WTC11 (cell line): Measurements from ENCODE around the gene PSEN2.

Source experiments
- CREB1 ChIP-seq: sonication (generic); formaldehyde crosslinking; IDR thresholded peaks from 2 replicates; pipeline ENCODE4 v1.8.0; 2023; ENCODE audit warnings: mild to moderate bottlenecking, missing genetic modification reagents
- ELF4 ChIP-seq: sonication (generic); formaldehyde crosslinking; IDR thresholded peaks from 2 replicates; pipeline ENCODE4 v1.8.1; 2022; ENCODE audit warnings: low read depth, mild to moderate bottlenecking, moderate library complexity, missing genetic modification reagents
- ESRRA ChIP-seq: sonication (generic); formaldehyde crosslinking; IDR thresholded peaks from 2 replicates; pipeline ENCODE4 v1.8.1; 2022; ENCODE audit warnings: mild to moderate bottlenecking, missing genetic modification reagents, borderline replicate concordance
- NR3C1 ChIP-seq: sonication (generic); formaldehyde crosslinking; conservative IDR thresholded peaks from 2 replicates; pipeline ENCODE4 v1.8.1; 2023; ENCODE audit warnings: low read depth, mild to moderate bottlenecking, missing genetic modification reagents
- SMAD4 ChIP-seq: sonication (generic); formaldehyde crosslinking; IDR thresholded peaks from 2 replicates; pipeline ENCODE4 v1.8.0; 2022; ENCODE audit warnings: mild to moderate bottlenecking, missing genetic modification reagents
- SP1 ChIP-seq: sonication (generic); formaldehyde crosslinking; conservative IDR thresholded peaks from 2 replicates; pipeline ENCODE4 v1.8.1; 2022; ENCODE audit warnings: missing genetic modification reagents
- ZNF138 ChIP-seq: sonication (generic); formaldehyde crosslinking; conservative IDR thresholded peaks from 2 replicates; pipeline ENCODE4 v1.8.1; 2022; ENCODE audit warnings: mild to moderate bottlenecking, moderate library complexity, missing genetic modification reagents
- TF ChIP-seq, protein P1 (sequence below): fragments of 200-600 bp; IDR thresholded peaks from 2 replicates; pipeline ENCODE4 v1.8.0; 2022; ENCODE audit warnings: antibody characterized with exemption
- TF ChIP-seq, protein P2 (sequence below): sonication (generic); formaldehyde crosslinking; IDR thresholded peaks from 2 replicates; pipeline ENCODE4 v1.8.1; 2022; ENCODE audit warnings: low read depth, missing genetic modification reagents, borderline replicate concordance
- TF ChIP-seq, protein P3 (sequence below): sonication (generic); formaldehyde crosslinking; IDR thresholded peaks from 2 replicates; pipeline ENCODE4 v1.8.1; 2023; ENCODE audit warnings: mild to moderate bottlenecking, missing genetic modification reagents
- TF ChIP-seq, protein P4 (sequence below): sonication (generic); formaldehyde crosslinking; IDR thresholded peaks from 2 replicates; pipeline ENCODE4 v1.8.0; 2022; ENCODE audit warnings: mild to moderate bottlenecking, missing genetic modification reagents
- TF ChIP-seq, protein P5 (sequence below): sonication (generic); formaldehyde crosslinking; IDR thresholded peaks from 2 replicates; pipeline ENCODE4 v1.8.0; 2022; ENCODE audit warnings: mild to moderate bottlenecking, missing genetic modification reagents
- TF ChIP-seq, protein P6 (sequence below): fragments of 250-450 bp; sonication (Bioruptor Pico); IDR thresholded peaks from 2 replicates; pipeline ENCODE4 v2.1.2; 2022; ENCODE audit warnings: mild to moderate bottlenecking, moderate library complexity
- TF ChIP-seq, protein P7 (sequence below): sonication (generic); formaldehyde crosslinking; IDR thresholded peaks from 2 replicates; pipeline ENCODE4 v1.8.0; 2023; ENCODE audit warnings: missing genetic modification reagents

DNA sequence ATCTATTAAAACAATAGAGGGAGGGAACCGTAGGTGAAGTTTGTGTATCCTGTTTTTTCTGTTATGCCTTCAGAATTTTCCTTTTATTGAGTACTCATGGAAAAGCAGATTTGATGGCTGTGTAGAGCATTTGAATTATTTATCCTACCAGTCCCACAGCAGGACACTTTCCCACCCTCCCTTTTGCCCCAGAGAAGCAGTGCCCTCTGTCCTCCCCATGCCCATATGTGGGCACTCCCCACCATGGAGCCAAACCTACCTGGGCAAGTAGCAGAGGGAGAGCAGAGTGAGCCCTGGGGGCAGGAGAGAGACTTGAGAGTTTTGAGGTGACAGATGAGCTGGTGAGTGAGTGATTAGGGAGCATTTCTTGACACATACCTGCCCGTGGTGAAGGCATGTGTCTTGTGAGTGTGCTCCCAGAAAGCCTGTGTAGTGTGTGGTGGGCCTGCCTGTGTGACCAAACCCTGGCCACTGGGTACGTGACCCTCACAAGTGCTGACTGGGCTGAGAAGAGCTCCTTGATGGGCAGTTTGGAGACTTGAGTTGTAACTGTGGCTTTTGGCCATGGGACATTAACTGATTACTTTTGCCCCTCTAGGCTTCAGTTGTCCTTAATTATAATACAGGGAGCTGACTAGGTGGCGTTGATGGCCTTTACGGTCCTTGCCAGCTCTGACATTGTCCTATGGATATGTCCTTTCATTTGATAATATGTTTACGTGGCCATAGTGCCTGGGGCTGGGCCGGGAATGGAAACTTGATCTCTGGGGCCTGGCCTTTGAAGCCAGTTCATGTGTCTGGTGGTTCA, 3.6 kb downstream of the PSEN2 start:
- TF ChIP-seq, protein P1, sequence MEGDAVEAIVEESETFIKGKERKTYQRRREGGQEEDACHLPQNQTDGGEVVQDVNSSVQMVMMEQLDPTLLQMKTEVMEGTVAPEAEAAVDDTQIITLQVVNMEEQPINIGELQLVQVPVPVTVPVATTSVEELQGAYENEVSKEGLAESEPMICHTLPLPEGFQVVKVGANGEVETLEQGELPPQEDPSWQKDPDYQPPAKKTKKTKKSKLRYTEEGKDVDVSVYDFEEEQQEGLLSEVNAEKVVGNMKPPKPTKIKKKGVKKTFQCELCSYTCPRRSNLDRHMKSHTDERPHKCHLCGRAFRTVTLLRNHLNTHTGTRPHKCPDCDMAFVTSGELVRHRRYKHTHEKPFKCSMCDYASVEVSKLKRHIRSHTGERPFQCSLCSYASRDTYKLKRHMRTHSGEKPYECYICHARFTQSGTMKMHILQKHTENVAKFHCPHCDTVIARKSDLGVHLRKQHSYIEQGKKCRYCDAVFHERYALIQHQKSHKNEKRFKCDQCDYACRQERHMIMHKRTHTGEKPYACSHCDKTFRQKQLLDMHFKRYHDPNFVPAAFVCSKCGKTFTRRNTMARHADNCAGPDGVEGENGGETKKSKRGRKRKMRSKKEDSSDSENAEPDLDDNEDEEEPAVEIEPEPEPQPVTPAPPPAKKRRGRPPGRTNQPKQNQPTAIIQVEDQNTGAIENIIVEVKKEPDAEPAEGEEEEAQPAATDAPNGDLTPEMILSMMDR: no peak
- TF ChIP-seq SMAD4 (no peak), CREB1 (CRISPR knock-in tag) (no peak), ELF4 (CRISPR knock-in tag) (no peak), NR3C1 (CRISPR knock-in tag) (no peak), ZNF138 (CRISPR knock-in tag) (no peak), ESRRA (CRISPR knock-in tag) (no peak), SP1 (CRISPR knock-in tag) (no peak)
- TF ChIP-seq, protein P2, sequence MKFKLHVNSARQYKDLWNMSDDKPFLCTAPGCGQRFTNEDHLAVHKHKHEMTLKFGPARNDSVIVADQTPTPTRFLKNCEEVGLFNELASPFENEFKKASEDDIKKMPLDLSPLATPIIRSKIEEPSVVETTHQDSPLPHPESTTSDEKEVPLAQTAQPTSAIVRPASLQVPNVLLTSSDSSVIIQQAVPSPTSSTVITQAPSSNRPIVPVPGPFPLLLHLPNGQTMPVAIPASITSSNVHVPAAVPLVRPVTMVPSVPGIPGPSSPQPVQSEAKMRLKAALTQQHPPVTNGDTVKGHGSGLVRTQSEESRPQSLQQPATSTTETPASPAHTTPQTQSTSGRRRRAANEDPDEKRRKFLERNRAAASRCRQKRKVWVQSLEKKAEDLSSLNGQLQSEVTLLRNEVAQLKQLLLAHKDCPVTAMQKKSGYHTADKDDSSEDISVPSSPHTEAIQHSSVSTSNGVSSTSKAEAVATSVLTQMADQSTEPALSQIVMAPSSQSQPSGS (CRISPR knock-in tag): no peak
- TF ChIP-seq, protein P3, sequence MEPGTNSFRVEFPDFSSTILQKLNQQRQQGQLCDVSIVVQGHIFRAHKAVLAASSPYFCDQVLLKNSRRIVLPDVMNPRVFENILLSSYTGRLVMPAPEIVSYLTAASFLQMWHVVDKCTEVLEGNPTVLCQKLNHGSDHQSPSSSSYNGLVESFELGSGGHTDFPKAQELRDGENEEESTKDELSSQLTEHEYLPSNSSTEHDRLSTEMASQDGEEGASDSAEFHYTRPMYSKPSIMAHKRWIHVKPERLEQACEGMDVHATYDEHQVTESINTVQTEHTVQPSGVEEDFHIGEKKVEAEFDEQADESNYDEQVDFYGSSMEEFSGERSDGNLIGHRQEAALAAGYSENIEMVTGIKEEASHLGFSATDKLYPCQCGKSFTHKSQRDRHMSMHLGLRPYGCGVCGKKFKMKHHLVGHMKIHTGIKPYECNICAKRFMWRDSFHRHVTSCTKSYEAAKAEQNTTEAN (CRISPR knock-in tag): no peak
- TF ChIP-seq, protein P4, sequence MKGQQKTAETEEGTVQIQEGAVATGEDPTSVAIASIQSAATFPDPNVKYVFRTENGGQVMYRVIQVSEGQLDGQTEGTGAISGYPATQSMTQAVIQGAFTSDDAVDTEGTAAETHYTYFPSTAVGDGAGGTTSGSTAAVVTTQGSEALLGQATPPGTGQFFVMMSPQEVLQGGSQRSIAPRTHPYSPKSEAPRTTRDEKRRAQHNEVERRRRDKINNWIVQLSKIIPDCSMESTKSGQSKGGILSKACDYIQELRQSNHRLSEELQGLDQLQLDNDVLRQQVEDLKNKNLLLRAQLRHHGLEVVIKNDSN (CRISPR knock-in tag): no peak
- TF ChIP-seq, protein P5, sequence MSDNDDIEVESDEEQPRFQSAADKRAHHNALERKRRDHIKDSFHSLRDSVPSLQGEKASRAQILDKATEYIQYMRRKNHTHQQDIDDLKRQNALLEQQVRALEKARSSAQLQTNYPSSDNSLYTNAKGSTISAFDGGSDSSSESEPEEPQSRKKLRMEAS (CRISPR knock-in tag): no peak
- TF ChIP-seq, protein P6, sequence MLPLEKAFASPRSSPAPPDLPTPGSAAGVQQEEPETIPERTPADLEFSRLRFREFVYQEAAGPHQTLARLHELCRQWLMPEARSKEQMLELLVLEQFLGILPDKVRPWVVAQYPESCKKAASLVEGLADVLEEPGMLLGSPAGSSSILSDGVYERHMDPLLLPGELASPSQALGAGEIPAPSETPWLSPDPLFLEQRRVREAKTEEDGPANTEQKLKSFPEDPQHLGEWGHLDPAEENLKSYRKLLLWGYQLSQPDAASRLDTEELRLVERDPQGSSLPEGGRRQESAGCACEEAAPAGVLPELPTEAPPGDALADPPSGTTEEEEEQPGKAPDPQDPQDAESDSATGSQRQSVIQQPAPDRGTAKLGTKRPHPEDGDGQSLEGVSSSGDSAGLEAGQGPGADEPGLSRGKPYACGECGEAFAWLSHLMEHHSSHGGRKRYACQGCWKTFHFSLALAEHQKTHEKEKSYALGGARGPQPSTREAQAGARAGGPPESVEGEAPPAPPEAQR: no peak
- TF ChIP-seq, protein P7, sequence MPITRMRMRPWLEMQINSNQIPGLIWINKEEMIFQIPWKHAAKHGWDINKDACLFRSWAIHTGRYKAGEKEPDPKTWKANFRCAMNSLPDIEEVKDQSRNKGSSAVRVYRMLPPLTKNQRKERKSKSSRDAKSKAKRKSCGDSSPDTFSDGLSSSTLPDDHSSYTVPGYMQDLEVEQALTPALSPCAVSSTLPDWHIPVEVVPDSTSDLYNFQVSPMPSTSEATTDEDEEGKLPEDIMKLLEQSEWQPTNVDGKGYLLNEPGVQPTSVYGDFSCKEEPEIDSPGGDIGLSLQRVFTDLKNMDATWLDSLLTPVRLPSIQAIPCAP: no peak
